CD8-positive, alpha-beta memory T cell (primary cell): ENCODE measurements around the gene OPN5. TPM values are rescaled to one million over a fixed set of nuclear protein-coding genes. Genes with fewer than 3 reads are reported as not detected.

Source experiments
- CTCF ChIA-PET: fragments of 350-600 bp; sonication (Branson Sonifier 250); formaldehyde crosslinking; loops from one replicate; lab custom pipeline; 2021; ENCODE audit warnings: antibody characterized with exemption; lab: Charles Lee
- POLR2A ChIA-PET: fragments of 350-600 bp; sonication (Branson Sonifier 250); formaldehyde crosslinking; loops from one replicate; lab custom pipeline; 2021; ENCODE audit warnings: antibody characterized with exemption; lab: Charles Lee
- DNase-seq, 5 donors: peaks; one replicate each; pipeline versions ENCODE4 v3.0.0 to v3.0.0-alpha.2; 2020 to 2022; ENCODE audit warnings: mixed read lengths in 1 of 5
- H3K27ac ChIP-seq: one replicate; pipeline ENCODE4 v1.7.0; 2013; ENCODE audit warnings: low read depth, mild to moderate bottlenecking, low read length, moderate library complexity
- H3K27me3 ChIP-seq: 2 replicates; pipeline ENCODE4 v1.7.0; 2013; ENCODE audit warnings: low read length, mild to moderate bottlenecking; ENCODE audit not compliant: insufficient read depth, poor library complexity, severe bottlenecking
- H3K36me3 ChIP-seq: 2 replicates; pipeline ENCODE4 v1.7.0; 2013; ENCODE audit warnings: mild to moderate bottlenecking, low read length, moderate library complexity; ENCODE audit not compliant: insufficient read depth
- H3K4me1 ChIP-seq: 2 replicates; pipeline ENCODE4 v1.7.0; 2013; ENCODE audit warnings: mild to moderate bottlenecking, low read length, moderate library complexity; ENCODE audit not compliant: insufficient read depth
- H3K4me3 ChIP-seq: 2 replicates; pipeline ENCODE4 v1.7.0; 2013; ENCODE audit warnings: mild to moderate bottlenecking, low read length
- H3K9me3 ChIP-seq: 2 replicates; pipeline ENCODE4 v1.7.0; 2013; ENCODE audit warnings: mild to moderate bottlenecking, low read length
- H3K27ac Mint-ChIP-seq, 8 donors: one replicate each; pipeline ENCODE4 v1.8.0; 2020 to 2021; ENCODE audit warnings: mixed read lengths in 8 of 8, mild to moderate bottlenecking in 6 of 8, inconsistent platforms in 3 of 8, moderate library complexity in 3 of 8
- H3K27me3 Mint-ChIP-seq, 2 donors: one replicate each; pipeline ENCODE4 v1.8.0; 2020 to 2021; ENCODE audit warnings: mixed read lengths in 2 of 2, mild to moderate bottlenecking in 1 of 2, moderate library complexity in 1 of 2
- H3K36me3 Mint-ChIP-seq, 3 donors: one replicate each; pipeline ENCODE4 v1.8.0; 2020 to 2021; ENCODE audit warnings: mixed read lengths in 3 of 3, inconsistent platforms in 1 of 3, mild to moderate bottlenecking in 1 of 3
- H3K4me1 Mint-ChIP-seq, 3 donors: one replicate each; pipeline ENCODE4 v1.8.0; 2020 to 2021; ENCODE audit warnings: mixed read lengths in 3 of 3, inconsistent platforms in 1 of 3, mild to moderate bottlenecking in 1 of 3
- H3K4me3 Mint-ChIP-seq, 7 donors: one replicate each; pipeline ENCODE4 v1.8.0; 2020 to 2021; ENCODE audit warnings: mixed read lengths in 7 of 7, mild to moderate bottlenecking in 6 of 7, moderate library complexity in 4 of 7, inconsistent platforms in 2 of 7
- H3K9me3 Mint-ChIP-seq, 5 donors: one replicate each; pipeline ENCODE4 v1.8.0; 2020 to 2022; ENCODE audit warnings: mixed read lengths in 5 of 5, mild to moderate bottlenecking in 3 of 5, moderate library complexity in 2 of 5, inconsistent platforms in 1 of 5
- polyA plus RNA-seq: library from polyadenylated mRNA; unstranded; fragments of 300-500 nt; fragmentation: Illumina TruSeq; gene quantifications from one replicate; pipeline ENCODE4 v1.2.3, GENCODE V29; 2021
- total RNA-seq, 2 experiments: library from RNA; stranded (reverse); gene quantifications; one replicate each; pipeline ENCODE4 v1.2.3, GENCODE V29; 2021

OPN5 gene
- total and polyA plus RNA-seq, 3 experiments from 2014 or later, result not detected

DNA sequence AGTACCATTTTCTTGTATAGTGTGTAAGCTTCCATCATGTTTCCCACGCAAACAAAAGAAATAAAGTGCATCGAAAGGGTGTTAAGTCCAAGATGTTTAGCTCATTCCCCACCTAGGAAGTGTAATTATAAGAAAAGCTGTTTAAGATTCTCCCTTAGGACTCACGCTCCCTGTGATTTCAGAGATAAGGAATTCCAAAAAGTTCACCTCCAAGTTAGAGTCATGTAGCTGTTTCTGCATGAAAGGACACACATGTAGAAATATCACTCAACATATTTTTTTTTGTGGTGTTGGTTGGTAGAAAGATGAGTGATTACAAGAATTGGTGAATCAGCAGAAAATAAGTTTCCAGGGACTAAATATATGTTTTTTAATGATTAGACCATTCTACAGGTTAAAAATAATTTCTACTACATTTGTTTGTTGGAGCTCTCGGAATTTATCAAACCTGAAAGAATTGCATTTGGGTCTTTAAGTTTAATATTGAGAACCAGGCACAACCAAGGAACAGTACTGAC lies 10.4 kb downstream of the OPN5 start:
- DNase-seq, result no peak
- no peaks in the 10 kb centered on the region for H3K27me3 ChIP-seq
- Mint-ChIP-seq H3K27ac (no peak overlapping the region), H3K9me3 (no peaks in the 10 kb centered on the region), H3K4me1 (peaks cover 3 to 7% (median 6%) of the 10 kb centered on the region in 3 donors), H3K27me3 (peaks cover 18 to 40% of the 10 kb centered on the region in 2 donors), H3K36me3 (no peaks in the 10 kb centered on the region), H3K4me3 (no peak overlapping the region)
- ChIA-PET CTCF (no interaction called here), POLR2A (no interaction called here)
- H3K9me3 ChIP-seq, result no peaks in the 10 kb centered on the region
- peaks cover 6% of the 10 kb centered on the region for H3K4me1 ChIP-seq
- H3K36me3 ChIP-seq, result no peaks in the 10 kb centered on the region
- H3K4me3 ChIP-seq, result no peak overlapping the region
- no peak overlapping the region for H3K27ac ChIP-seq

DNA sequence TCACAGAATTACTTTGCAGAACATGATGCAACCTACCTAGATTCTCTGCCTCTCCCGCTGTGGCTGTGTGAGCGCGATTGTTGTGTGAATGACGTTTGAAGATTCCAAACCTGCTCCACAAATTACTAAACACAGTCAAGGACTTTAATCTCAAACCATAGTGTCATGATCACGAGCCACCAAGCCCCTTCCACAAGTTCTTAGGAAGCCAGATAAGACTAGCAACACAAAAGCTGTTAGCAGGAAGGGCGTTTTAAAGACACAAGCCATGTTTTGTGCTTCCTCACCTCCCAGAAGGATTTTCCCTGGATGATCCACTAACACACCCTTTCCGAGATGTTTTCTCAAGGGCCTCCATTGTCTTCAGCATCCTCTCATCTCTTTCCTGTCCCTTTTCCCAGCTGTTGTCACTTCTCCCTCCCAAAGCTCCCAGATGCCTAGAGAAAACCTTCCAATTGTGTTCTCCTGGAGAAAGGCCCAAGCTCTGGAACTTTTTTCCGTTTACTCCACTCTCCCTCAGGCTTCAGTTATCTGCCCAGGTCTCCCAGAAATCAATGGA lies 12.8 kb downstream of the OPN5 start:
- H3K27me3 ChIP-seq, result no peaks in the 10 kb centered on the region
- Mint-ChIP-seq H3K36me3 (peaks cover 0 to 2% (median 0%) of the 10 kb centered on the region in 3 donors), H3K27me3 (peaks cover 5 to 21% of the 10 kb centered on the region in 2 donors), H3K9me3 (peaks cover 0 to 3% (median 0%) of the 10 kb centered on the region in 5 donors), H3K27ac (no peak overlapping the region), H3K4me3 (no peak overlapping the region), H3K4me1 (no peaks in the 10 kb centered on the region)
- H3K9me3 ChIP-seq, result no peaks in the 10 kb centered on the region
- ChIA-PET CTCF (no interaction called here), POLR2A (no interaction called here)
- H3K36me3 ChIP-seq, result no peaks in the 10 kb centered on the region
- no peak overlapping the region for H3K4me3 ChIP-seq
- no peak for DNase-seq
- H3K27ac ChIP-seq, result no peak overlapping the region
- no peaks in the 10 kb centered on the region for H3K4me1 ChIP-seq

DNA sequence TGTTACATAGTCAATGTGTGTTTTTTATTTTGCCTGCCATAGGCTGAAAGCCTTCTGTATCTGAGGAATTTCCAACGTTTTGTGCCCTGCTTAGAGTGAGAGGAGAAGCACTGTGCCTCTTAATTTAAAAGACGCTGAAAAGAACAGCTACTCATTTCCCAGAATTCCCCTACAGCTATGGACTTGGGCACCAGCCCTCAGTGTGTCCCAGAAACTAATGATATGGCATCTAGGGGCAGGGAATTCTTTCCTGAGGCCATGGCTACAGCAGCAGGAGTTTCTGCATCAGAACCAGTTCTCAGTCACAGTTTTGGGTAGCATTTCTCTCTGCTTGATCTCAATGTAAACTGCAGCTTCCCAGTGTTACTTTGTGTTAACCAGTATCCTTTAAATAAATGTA lies 20.2 kb downstream of the OPN5 start:
- Histone ChIP-seq H3K4me1 (no peaks in the 10 kb centered on the region), H3K36me3 (no peaks in the 10 kb centered on the region), H3K4me3 (no peak overlapping the region), H3K27ac (no peak overlapping the region), H3K9me3 (no peaks in the 10 kb centered on the region), H3K27me3 (no peaks in the 10 kb centered on the region)
- no peak for DNase-seq
- H3K4me3 Mint-ChIP-seq, result no peak overlapping the region
- no peak overlapping the region for H3K27ac Mint-ChIP-seq
- H3K4me1 Mint-ChIP-seq, result no peaks in the 10 kb centered on the region
- H3K36me3 Mint-ChIP-seq, result peaks cover 0 to 2% (median 0%) of the 10 kb centered on the region in 3 donors
- ChIA-PET POLR2A (no interaction called here), CTCF (no interaction called here)
- H3K9me3 Mint-ChIP-seq, result peaks cover 0 to 3% (median 0%) of the 10 kb centered on the region in 5 donors
- peaks cover 9 to 22% of the 10 kb centered on the region in 2 donors for H3K27me3 Mint-ChIP-seq

DNA sequence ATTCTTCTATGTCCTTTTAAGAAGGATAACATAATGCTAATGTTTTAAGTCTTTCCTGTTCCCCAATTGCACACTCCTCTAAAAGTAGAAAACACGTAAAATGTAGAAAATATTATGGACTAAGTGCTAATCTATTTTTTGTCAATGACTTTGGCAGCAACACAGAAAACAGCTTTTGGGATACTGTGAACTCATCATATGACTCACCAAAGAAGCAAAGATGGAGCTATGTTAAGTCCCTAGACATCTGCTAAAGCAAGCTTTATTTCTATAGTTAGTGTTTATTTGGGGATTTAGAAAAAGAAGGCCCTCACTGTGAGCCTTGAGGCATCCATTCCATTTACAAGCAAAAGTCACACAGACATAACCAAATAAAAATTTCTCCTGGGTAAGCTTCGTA lies 23.0 kb downstream of the OPN5 start:
- no peaks in the 10 kb centered on the region for H3K27me3 ChIP-seq
- no peak overlapping the region for H3K4me3 Mint-ChIP-seq
- H3K27ac ChIP-seq, result no peak overlapping the region
- H3K36me3 ChIP-seq, result no peaks in the 10 kb centered on the region
- no peaks in the 10 kb centered on the region for H3K4me1 ChIP-seq
- no peak overlapping the region for H3K27ac Mint-ChIP-seq
- H3K36me3 Mint-ChIP-seq, result no peaks in the 10 kb centered on the region
- peaks cover 14 to 30% of the 10 kb centered on the region in 2 donors for H3K27me3 Mint-ChIP-seq
- POLR2A ChIA-PET, result no interaction called here
- DNase-seq, result no peak
- no peaks in the 10 kb centered on the region for H3K9me3 Mint-ChIP-seq
- H3K9me3 ChIP-seq, result no peaks in the 10 kb centered on the region
- H3K4me1 Mint-ChIP-seq, result no peaks in the 10 kb centered on the region
- no peak overlapping the region for H3K4me3 ChIP-seq
- CTCF ChIA-PET, result interaction anchor here (1.3 kb wide), 1 partner anchor 17 kb away, joined by 4 read pairs; no protein-coding TSS in a partner anchor

DNA sequence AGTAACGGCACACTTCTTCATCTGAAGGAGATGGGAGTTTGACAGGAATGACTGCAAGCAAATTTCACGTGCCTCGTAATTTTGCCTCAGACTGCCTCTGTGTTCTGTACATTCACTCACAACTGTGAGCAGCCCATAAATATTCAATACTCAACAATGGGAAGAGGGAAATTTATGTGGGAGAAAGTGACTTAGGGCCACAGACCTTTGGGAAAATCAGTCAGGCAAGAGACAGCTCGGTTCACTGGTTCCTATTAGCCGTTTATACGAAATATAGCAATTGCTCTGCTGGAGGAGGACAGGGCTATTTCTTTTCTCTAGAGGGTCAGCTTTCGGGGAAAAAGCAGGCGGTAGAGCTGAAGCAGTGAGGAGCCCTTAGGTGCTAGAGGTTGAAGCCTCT lies 28.0 kb downstream of the OPN5 start:
- Mint-ChIP-seq H3K36me3 (no peaks in the 10 kb centered on the region), H3K9me3 (no peaks in the 10 kb centered on the region), H3K27me3 (peaks cover 10 to 26% of the 10 kb centered on the region in 2 donors), H3K27ac (no peak overlapping the region), H3K4me3 (no peak overlapping the region), H3K4me1 (no peaks in the 10 kb centered on the region)
- CTCF ChIA-PET, result no interaction called here
- Histone ChIP-seq H3K36me3 (no peaks in the 10 kb centered on the region), H3K4me1 (no peaks in the 10 kb centered on the region), H3K27me3 (no peaks in the 10 kb centered on the region), H3K27ac (no peak overlapping the region), H3K9me3 (no peaks in the 10 kb centered on the region), H3K4me3 (no peak overlapping the region)
- POLR2A ChIA-PET, result no interaction called here
- DNase-seq, result no peak

DNA sequence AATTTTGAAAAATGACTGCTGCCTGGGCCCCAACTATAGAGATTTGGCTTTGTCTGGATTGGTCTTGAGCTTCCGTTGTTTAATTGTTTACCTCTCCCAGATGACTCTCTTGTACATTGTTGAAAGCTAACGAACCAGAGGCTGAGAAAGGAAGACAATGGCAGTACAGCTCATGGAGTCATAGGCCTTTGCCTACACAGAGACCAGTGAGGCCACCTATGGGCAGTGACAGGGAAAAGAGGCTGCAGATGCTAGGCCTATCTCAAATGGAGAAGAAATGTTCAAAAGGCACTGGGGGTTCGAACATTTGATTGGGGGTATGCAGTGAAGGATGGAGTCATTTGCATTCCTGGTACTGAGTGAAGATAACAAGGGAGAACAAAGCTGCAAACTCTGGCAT lies 29.1 kb downstream of the OPN5 start:
- ChIA-PET POLR2A (no interaction called here), CTCF (no interaction called here)
- H3K4me1 Mint-ChIP-seq, result no peaks in the 10 kb centered on the region
- Histone ChIP-seq H3K4me1 (no peaks in the 10 kb centered on the region), H3K36me3 (no peaks in the 10 kb centered on the region), H3K27me3 (no peaks in the 10 kb centered on the region), H3K4me3 (no peak overlapping the region), H3K27ac (no peak overlapping the region), H3K9me3 (no peaks in the 10 kb centered on the region)
- no peak for DNase-seq
- peaks cover 10 to 23% of the 10 kb centered on the region in 2 donors for H3K27me3 Mint-ChIP-seq
- no peaks in the 10 kb centered on the region for H3K36me3 Mint-ChIP-seq
- H3K27ac Mint-ChIP-seq, result peak overlapping the region in 1 of 8 donors; percentile 4
- no peaks in the 10 kb centered on the region for H3K9me3 Mint-ChIP-seq
- no peak overlapping the region for H3K4me3 Mint-ChIP-seq

DNA sequence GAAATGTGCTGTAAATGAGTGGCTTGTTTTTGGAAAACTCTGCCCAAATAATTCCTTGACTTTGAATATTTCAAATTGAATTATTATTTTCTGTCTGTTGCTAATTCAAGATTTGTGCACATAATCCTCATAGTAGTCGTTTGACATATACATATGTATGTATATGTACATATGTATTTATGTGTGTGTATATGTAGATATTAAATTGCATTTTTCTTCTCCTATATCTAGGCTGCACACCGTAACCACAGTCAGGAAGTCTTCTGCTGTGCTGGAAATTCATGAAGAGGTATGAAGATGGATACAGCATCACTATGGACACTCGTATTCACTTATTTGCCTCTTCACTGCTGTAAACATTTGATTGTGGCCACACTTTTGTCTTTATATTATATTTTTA lies 29.6 kb downstream of the OPN5 start:
- H3K9me3 Mint-ChIP-seq, result no peaks in the 10 kb centered on the region

DNA sequence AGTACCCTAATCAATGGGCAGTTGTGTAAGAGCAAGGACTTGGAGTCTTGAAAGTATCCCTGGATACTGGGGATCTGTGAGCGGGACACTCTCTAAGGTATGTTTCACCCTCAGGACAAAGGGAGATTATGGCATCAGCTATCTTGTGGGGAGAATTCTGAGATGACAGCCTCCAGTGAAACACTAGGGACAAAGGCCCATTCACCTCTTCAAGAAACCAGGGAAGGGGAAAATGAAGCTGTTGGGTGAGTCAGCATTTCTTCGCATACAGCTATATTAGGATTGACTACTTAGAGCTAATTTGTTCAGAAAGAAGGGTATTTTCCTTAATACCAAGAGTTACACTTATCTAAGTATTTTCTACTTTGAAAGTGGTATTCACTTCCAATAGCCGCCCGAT lies 35.9 kb downstream of the OPN5 start:
- no peak for DNase-seq
- Histone ChIP-seq H3K36me3 (no peaks in the 10 kb centered on the region), H3K27me3 (no peaks in the 10 kb centered on the region), H3K9me3 (no peaks in the 10 kb centered on the region), H3K4me1 (no peaks in the 10 kb centered on the region), H3K27ac (no peak overlapping the region), H3K4me3 (no peak overlapping the region)
- CTCF ChIA-PET, result interaction anchor here (1.7 kb wide), 1 partner anchor 9 kb away, joined by 3 read pairs; no protein-coding TSS in a partner anchor
- POLR2A ChIA-PET, result no interaction called here
- Mint-ChIP-seq H3K36me3 (no peaks in the 10 kb centered on the region), H3K27ac (no peak overlapping the region), H3K9me3 (no peaks in the 10 kb centered on the region), H3K4me1 (no peaks in the 10 kb centered on the region), H3K27me3 (peaks cover 3 to 44% of the 10 kb centered on the region in 2 donors), H3K4me3 (no peak overlapping the region)

More for the DNA sequence above, 29.6 kb downstream of the OPN5 start:
- no peak for DNase-seq
- Histone ChIP-seq H3K27ac (no peak overlapping the region), H3K36me3 (no peaks in the 10 kb centered on the region), H3K27me3 (no peaks in the 10 kb centered on the region), H3K4me1 (no peaks in the 10 kb centered on the region), H3K9me3 (no peaks in the 10 kb centered on the region), H3K4me3 (no peak overlapping the region)
- Mint-ChIP-seq H3K4me1 (no peaks in the 10 kb centered on the region), H3K4me3 (no peak overlapping the region), H3K27ac (no peak overlapping the region), H3K27me3 (peaks cover 10 to 25% of the 10 kb centered on the region in 2 donors), H3K36me3 (no peaks in the 10 kb centered on the region)
- CTCF ChIA-PET, result no interaction called here
- POLR2A ChIA-PET, result no interaction called here
